ENCODE data around the gene UBXN10.

The UBXN10 gene

DNA sequence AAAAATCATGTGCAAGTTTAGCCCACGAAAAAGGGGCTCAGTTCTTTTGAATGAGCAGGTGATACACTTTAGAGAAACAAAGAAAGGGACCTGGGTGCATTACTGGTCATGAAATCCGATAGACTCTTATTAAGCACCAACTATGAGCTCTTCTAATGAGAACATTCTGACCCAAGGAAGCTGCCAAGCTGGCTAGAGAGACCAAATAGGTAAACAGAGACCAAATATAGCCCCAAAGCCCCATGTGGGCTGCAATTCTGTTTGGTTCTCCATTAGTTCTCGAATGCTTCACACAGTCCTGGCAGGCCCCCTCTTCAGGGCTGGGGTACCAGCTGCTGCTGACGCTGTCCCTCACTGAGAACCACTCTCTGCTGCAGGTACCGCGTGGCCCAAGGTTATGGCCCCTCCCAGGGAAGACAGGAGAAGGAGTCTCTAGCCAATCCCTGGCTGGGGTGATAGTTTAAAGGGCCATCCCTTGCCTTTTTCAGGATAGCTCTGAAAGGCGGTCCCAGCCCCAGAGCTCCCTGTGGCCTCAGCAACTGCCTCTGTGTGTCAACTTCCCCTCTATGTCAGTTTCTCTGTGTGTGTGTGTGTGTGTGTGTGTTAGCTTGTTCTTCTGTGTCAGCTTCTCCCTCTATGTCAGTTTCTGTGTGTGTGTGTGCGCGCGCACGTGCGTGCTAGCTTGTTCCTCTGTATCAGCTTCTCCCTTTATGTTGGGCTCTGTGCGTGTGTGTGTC, 7.1 kb upstream of the UBXN10 start:
- DNase-seq (ENCODE audit: low spot score): no peak
- TF ChIP-seq, protein P1, sequence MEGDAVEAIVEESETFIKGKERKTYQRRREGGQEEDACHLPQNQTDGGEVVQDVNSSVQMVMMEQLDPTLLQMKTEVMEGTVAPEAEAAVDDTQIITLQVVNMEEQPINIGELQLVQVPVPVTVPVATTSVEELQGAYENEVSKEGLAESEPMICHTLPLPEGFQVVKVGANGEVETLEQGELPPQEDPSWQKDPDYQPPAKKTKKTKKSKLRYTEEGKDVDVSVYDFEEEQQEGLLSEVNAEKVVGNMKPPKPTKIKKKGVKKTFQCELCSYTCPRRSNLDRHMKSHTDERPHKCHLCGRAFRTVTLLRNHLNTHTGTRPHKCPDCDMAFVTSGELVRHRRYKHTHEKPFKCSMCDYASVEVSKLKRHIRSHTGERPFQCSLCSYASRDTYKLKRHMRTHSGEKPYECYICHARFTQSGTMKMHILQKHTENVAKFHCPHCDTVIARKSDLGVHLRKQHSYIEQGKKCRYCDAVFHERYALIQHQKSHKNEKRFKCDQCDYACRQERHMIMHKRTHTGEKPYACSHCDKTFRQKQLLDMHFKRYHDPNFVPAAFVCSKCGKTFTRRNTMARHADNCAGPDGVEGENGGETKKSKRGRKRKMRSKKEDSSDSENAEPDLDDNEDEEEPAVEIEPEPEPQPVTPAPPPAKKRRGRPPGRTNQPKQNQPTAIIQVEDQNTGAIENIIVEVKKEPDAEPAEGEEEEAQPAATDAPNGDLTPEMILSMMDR (IDR thresholded peaks at IDR 0.05; ENCODE audit: extremely low read depth, missing control alignments): no peak

DNA sequence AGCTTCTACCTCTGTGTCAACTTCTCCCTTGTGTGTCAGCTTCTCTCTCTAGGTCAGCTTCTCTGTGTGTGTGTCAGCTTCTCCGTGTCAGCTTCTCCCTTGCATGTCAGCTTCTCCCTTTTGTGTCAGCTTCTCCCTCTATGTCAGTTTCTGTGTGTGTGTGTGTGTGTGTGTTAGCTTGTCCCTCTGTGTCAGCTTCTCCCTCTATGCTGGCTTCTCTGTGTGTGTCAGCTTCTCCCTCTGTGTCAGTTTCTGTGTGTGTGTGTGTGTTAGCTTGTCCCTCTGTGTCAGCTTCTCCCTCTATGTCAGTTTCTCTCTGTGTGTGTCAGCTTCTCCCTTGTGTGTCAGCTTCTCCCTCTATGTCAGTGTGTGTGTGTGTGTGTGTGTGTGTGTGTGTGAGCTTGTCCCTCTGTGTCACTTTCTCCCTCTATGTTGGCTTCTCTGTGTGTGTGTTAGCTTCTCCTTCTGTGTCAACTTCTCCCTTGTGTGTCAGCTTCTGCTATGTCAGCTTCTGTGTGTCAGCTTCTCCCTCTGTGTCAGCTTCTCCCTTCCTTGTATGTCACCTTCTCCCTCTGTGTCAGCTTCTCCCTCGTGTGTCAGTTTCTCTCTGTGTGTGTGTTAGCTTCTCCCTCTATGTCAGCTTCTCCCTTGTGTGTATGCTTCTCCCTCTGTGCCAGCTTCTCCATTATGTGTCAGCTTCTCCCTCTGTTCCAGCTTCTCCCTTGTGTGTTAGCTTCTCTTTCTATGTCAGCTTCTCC, 6.3 kb upstream of the UBXN10 start:
- no peak for DNase-seq (ENCODE audit: low spot score)
- TF ChIP-seq, protein P1 (IDR thresholded peaks at IDR 0.05; ENCODE audit: extremely low read depth, missing control alignments): no peak

DNA sequence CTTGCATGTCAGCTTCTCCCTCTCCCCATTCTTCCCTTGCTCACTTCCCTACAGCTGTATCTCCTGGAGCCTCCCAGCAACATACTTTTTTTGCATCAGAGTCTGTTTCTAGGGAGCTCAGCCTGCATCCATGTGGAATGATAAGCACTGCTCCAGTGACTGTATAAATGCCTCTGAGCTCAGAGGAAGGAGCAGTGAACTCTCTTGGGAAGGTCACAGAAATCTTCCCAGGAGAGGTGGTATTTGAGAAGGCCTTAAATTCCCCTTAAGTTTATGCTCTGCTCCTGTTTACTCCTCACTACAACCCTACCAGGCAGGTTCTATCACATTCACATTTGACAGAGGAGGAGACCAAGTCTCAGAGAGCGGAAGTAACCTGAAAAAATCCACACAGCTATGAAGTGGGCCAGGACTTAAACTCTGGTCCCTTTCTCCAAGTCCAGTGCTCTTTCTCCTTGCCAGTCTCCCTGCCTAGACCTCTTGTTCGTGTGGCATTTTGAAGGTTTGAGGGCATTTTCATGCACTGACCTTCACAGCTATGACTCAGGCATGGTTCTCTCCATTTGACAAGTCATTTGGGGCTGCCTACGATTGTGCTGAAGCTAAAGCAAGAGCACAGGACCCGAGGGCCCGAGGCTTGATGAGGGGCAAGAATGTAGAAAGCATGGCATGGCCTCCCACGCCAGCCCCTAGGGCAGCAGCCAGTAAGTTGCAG, 5.6 kb upstream of the UBXN10 start:
- no peak for DNase-seq (ENCODE audit: low spot score)

DNA sequence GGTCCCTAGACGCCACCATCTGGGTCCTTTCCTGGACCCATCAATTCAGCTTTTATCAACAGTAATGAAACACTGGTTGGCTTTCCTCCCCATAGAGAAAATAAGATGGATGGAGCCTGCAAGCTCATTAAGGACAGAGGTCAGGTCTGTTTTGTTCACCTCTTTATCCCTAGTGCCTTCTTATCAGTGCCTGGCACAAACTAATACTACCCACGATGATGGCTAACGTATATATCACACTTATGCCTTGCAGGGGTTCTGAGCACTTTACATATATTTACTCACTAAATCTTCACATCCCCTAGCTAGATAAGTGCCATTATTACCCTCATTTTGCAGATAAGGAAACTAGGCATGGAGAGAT, 5.1 kb upstream of the UBXN10 start:
- TF ChIP-seq, protein P1 (IDR thresholded peaks at IDR 0.05; ENCODE audit: extremely low read depth, missing control alignments): no peak
- no peak for DNase-seq (ENCODE audit: low spot score)

More for the DNA sequence above, 5.6 kb upstream of the UBXN10 start:
- TF ChIP-seq, protein P1 (IDR thresholded peaks at IDR 0.05; ENCODE audit: extremely low read depth, missing control alignments): no peak

DNA sequence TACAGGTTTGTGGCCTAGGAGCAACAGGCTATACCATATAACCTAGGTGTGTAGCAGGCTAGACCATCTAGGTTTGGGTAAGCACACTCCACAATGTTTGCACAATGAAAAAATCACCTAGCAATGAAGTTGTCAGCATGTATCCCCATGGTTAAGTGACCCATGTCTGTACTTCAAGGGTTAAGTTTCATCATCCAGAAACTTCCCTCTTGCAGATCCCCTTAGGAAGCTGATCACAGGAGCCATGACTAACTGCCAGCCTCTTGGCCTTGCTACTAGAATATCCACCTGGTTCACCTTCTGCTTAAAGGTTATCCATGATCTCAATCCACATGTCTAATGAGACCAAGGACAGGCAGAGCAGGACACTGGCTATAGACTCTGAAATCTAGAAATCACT, 3.5 kb upstream of the UBXN10 start:
- TF ChIP-seq, protein P1 (IDR thresholded peaks at IDR 0.05; ENCODE audit: extremely low read depth, missing control alignments): no peak
- DNase-seq (ENCODE audit: low spot score): no peak

DNA sequence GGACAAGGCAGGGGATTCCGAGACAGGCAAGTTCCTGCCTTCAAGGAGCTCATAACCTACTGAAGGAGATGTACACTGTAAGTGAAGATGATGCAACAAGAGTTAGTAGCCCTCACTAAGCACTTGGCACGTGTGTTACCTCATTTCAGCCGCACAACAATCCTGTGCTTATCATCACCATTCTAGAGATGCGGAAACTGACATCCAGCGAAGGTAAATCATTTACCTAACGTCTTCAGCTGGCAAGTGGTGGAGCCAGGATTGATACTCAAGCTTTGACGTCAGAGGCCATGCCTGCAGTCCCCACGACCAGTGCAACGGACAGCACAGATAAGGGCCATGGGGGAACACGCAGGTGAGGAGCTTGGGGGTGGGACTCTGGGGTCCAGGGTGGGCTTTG, 2.9 kb upstream of the UBXN10 start:
- TF ChIP-seq, protein P1 (IDR thresholded peaks at IDR 0.05; ENCODE audit: extremely low read depth, missing control alignments): no peak
- DNase-seq (ENCODE audit: low spot score): no peak

All from GM20000 (cell line).